H9 (cell line): ENCODE measurements around the gene LMX1A. TPM values are rescaled to one million over a fixed set of nuclear protein-coding genes. Genes with fewer than 3 reads are reported as not detected.

Experiments
- DNase-seq: peaks from one replicate; pipeline ENCODE4 v3.0.0-alpha.2; 2017
- H2AFZ ChIP-seq: one replicate; pipeline ENCODE4 v1.6.1; 2013; ENCODE audit warnings: mild to moderate bottlenecking, low read length, control low read depth, moderate library complexity
- H2AK5ac ChIP-seq: 2 replicates; pipeline ENCODE4 v1.6.1; 2013; ENCODE audit warnings: low read length, control low read depth, mixed read lengths; ENCODE audit not compliant: insufficient read length
- H2BK120ac ChIP-seq: one replicate; pipeline ENCODE4 v1.6.1; 2013; ENCODE audit warnings: low read depth, mild to moderate bottlenecking, low read length, control low read depth, inconsistent platforms; ENCODE audit not compliant: poor library complexity, severe bottlenecking
- H2BK12ac ChIP-seq: 2 replicates; pipeline ENCODE4 v1.6.1; 2013; ENCODE audit warnings: low read length, control low read depth, mixed read lengths, low read depth; ENCODE audit not compliant: insufficient read length
- H2BK15ac ChIP-seq: 2 replicates; pipeline ENCODE4 v1.6.1; 2013; ENCODE audit warnings: low read depth, low read length, control low read depth
- H2BK20ac ChIP-seq: one replicate; pipeline ENCODE4 v1.6.1; 2013; ENCODE audit warnings: low read depth, mild to moderate bottlenecking, low read length, control low read depth, inconsistent platforms; ENCODE audit not compliant: poor library complexity, severe bottlenecking
- H2BK5ac ChIP-seq: 2 replicates; pipeline ENCODE4 v1.6.1; 2013; ENCODE audit warnings: low read length, control low read depth, mixed read lengths; ENCODE audit not compliant: insufficient read length
- H3K14ac ChIP-seq: 2 replicates; pipeline ENCODE4 v1.6.1; 2013; ENCODE audit warnings: low read length, control low read depth; ENCODE audit not compliant: insufficient read depth
- H3K18ac ChIP-seq: 2 replicates; pipeline ENCODE4 v1.6.1; 2013; ENCODE audit warnings: low read depth, mild to moderate bottlenecking, mixed read lengths, low read length, control low read depth; ENCODE audit not compliant: insufficient read length
- H3K23ac ChIP-seq: 2 replicates; pipeline ENCODE4 v1.6.1; 2013; ENCODE audit warnings: low read length, control low read depth, mixed read lengths, low read depth; ENCODE audit not compliant: insufficient read length
- H3K23me2 ChIP-seq: 2 replicates; pipeline ENCODE4 v1.6.1; 2013; ENCODE audit warnings: low read depth, mild to moderate bottlenecking, mixed read lengths, low read length, control low read depth; ENCODE audit not compliant: insufficient read length, poor library complexity, severe bottlenecking
- H3K27ac ChIP-seq: 2 replicates; pipeline ENCODE4 v1.5.1; 2013; ENCODE audit warnings: low read length, control low read depth, mixed read lengths, low read depth; ENCODE audit not compliant: insufficient read length
- H3K27me3 ChIP-seq: 2 replicates; pipeline ENCODE4 v1.6.1; 2013; ENCODE audit warnings: low read length, control low read depth, inconsistent platforms; ENCODE audit not compliant: insufficient read depth
- H3K4ac ChIP-seq: 2 replicates; pipeline ENCODE4 v1.6.1; 2013; ENCODE audit warnings: low read depth, mild to moderate bottlenecking, control low read depth, inconsistent platforms, low read length, moderate library complexity
- H3K4me1 ChIP-seq: 2 replicates; pipeline ENCODE4 v1.6.1; 2013; ENCODE audit warnings: low read length, control low read depth, inconsistent platforms; ENCODE audit not compliant: insufficient read depth
- H3K4me2 ChIP-seq: 2 replicates; pipeline ENCODE4 v1.6.1; 2013; ENCODE audit warnings: low read length, control low read depth, mixed read lengths; ENCODE audit not compliant: insufficient read length, insufficient read depth
- H3K56ac ChIP-seq: 2 replicates; pipeline ENCODE4 v1.6.1; 2013; ENCODE audit warnings: low read depth, mild to moderate bottlenecking, mixed read lengths, low read length, control low read depth; ENCODE audit not compliant: insufficient read length
- H3K79me1 ChIP-seq: 2 replicates; pipeline ENCODE4 v1.6.1; 2013; ENCODE audit warnings: low read depth, mild to moderate bottlenecking, moderate library complexity, low read length, control low read depth, inconsistent platforms; ENCODE audit not compliant: insufficient read depth, poor library complexity, severe bottlenecking
- H3K79me2 ChIP-seq: 2 replicates; pipeline ENCODE4 v1.6.1; 2013; ENCODE audit warnings: low read length, control low read depth, inconsistent platforms; ENCODE audit not compliant: insufficient read depth
- H3K9ac ChIP-seq: 2 replicates; pipeline ENCODE4 v1.6.1; 2013; ENCODE audit warnings: low read length, control low read depth, mixed read lengths; ENCODE audit not compliant: insufficient read length; ENCODE audit errors: extremely low read depth
- H3K9me3 ChIP-seq: one replicate; pipeline ENCODE4 v1.6.1; 2013; ENCODE audit warnings: low read depth, low read length, inconsistent platforms; ENCODE audit not compliant: control insufficient read depth
- H3T11ph ChIP-seq: one replicate; pipeline ENCODE4 v1.6.1; 2013; ENCODE audit warnings: mild to moderate bottlenecking, low read length, control low read depth, inconsistent platforms
- H4K20me1 ChIP-seq: one replicate; pipeline ENCODE4 v1.6.1; 2013; ENCODE audit not compliant: control insufficient read depth, insufficient read length, insufficient read depth
- H4K5ac ChIP-seq: 2 replicates; pipeline ENCODE4 v1.6.1; 2013; ENCODE audit warnings: low read depth, mild to moderate bottlenecking, mixed read lengths, low read length, control low read depth; ENCODE audit not compliant: insufficient read length
- H4K8ac ChIP-seq: replicated peaks from 2 replicates; pipeline ENCODE4 v1.6.1; 2013; ENCODE audit warnings: low read length, control low read depth, mixed read lengths, low read depth; ENCODE audit not compliant: insufficient read length
- H4K91ac ChIP-seq: 2 replicates; pipeline ENCODE4 v1.6.1; 2013; ENCODE audit warnings: low read depth, mild to moderate bottlenecking, moderate library complexity, mixed read lengths, low read length, control low read depth; ENCODE audit not compliant: insufficient read length
- H3K27ac Mint-ChIP-seq, 3 experiments: 2 replicates in 2 of 3; 3 replicates in 1 of 3; pipeline ENCODE4 v1.8.0; 2020 to 2021; ENCODE audit warnings: mixed read lengths in 3 of 3, mild to moderate bottlenecking in 1 of 3, moderate library complexity in 1 of 3
- H3K27me3 Mint-ChIP-seq: 2 replicates; pipeline ENCODE4 v1.8.0; 2021; ENCODE audit warnings: low read depth, mild to moderate bottlenecking, moderate library complexity, mixed read lengths
- H3K36me3 Mint-ChIP-seq, 3 experiments: 2 replicates in 2 of 3; 3 replicates in 1 of 3; pipeline ENCODE4 v1.8.0; 2020 to 2021; ENCODE audit warnings: low read depth in 3 of 3, mixed read lengths in 3 of 3; ENCODE audit not compliant: insufficient read depth in 1 of 3
- H3K4me1 Mint-ChIP-seq, 2 experiments: 2 replicates each; pipeline ENCODE4 v1.8.0; 2020; ENCODE audit warnings: mixed read lengths in 2 of 2
- H3K4me3 Mint-ChIP-seq, 2 experiments: 2 replicates in 1 of 2; 3 replicates in 1 of 2; pipeline ENCODE4 v1.8.0; 2020 to 2021; ENCODE audit warnings: mild to moderate bottlenecking in 2 of 2, mixed read lengths in 2 of 2, moderate library complexity in 1 of 2
- H3K9me3 Mint-ChIP-seq, 2 experiments: 2 replicates in 1 of 2; 3 replicates in 1 of 2; pipeline ENCODE4 v1.8.0; 2020; ENCODE audit warnings: mild to moderate bottlenecking in 2 of 2, mixed read lengths in 2 of 2, moderate library complexity in 1 of 2
- WGBS: extraction: QIAGEN DNeasy Blood & Tissue Kit; methylation state at CpG from one replicate; pipeline ENCODE4 v1.1.7; 2013; ENCODE audit warnings: missing lambda C conversion rate, low lambda C conversion rate, mixed read lengths; ENCODE audit not compliant: insufficient read length; ENCODE audit errors: extremely low coverage; 5-methylcytosine and 5-hydroxymethylcytosine counted together
- total RNA-seq: library from RNA; stranded (reverse); gene quantifications from 2 replicates; pipeline ENCODE4 v1.2.1, GENCODE V29; 2021
- TF ChIP-seq, protein P1 (sequence below): fragments of 200-600 bp; sonication (generic); conservative IDR thresholded peaks from 3 replicates; pipeline ENCODE4 v1.8.0; 2021; ENCODE audit warnings: antibody characterized with exemption, mild to moderate bottlenecking

The LMX1A gene
- total RNA-seq, 1 experiment from 2014 or later: not detected

DNA sequence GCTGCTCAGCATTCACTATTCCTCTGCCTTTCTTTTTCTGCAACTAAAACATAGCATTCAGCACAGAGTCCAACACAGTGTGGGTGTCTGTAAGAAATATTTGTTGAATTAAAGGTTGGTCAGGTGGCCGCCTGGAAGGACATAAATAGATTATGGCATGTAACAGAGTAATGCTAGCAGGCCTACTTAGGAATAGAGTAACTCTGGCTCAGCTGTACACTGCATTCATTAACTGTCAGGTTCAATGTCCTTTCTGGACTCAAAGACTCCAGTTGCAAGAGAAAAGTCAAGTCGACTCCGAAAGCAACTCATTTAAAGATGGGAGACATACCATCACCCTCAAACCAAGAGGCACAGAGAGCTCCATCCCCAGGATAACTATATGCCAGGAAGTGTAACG is 116.0 kb downstream of the LMX1A start:
- no peak overlapping the region for H4K91ac ChIP-seq
- no peak overlapping the region for H2AFZ ChIP-seq
- WGBS: no CpG with 5 or more reads among the region's 4 CpGs
- H2BK12ac ChIP-seq: no peak overlapping the region
- no peaks in the 10 kb centered on the region for H3K79me2 ChIP-seq
- no peak overlapping the region for H2BK5ac ChIP-seq
- no peak overlapping the region for H3K4ac ChIP-seq
- H3K27me3 Mint-ChIP-seq: peaks cover 86% of the 10 kb centered on the region
- H3K14ac ChIP-seq: no peak overlapping the region
- no peak overlapping the region for H2BK20ac ChIP-seq
- no peak overlapping the region for H3K23ac ChIP-seq
- H2AK5ac ChIP-seq: no peak overlapping the region
- H3K36me3 Mint-ChIP-seq: no peaks in the 10 kb centered on the region
- TF ChIP-seq, protein P1, sequence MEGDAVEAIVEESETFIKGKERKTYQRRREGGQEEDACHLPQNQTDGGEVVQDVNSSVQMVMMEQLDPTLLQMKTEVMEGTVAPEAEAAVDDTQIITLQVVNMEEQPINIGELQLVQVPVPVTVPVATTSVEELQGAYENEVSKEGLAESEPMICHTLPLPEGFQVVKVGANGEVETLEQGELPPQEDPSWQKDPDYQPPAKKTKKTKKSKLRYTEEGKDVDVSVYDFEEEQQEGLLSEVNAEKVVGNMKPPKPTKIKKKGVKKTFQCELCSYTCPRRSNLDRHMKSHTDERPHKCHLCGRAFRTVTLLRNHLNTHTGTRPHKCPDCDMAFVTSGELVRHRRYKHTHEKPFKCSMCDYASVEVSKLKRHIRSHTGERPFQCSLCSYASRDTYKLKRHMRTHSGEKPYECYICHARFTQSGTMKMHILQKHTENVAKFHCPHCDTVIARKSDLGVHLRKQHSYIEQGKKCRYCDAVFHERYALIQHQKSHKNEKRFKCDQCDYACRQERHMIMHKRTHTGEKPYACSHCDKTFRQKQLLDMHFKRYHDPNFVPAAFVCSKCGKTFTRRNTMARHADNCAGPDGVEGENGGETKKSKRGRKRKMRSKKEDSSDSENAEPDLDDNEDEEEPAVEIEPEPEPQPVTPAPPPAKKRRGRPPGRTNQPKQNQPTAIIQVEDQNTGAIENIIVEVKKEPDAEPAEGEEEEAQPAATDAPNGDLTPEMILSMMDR: no peak
- H4K8ac ChIP-seq: no peak overlapping the region
- H3K4me3 Mint-ChIP-seq: no peak overlapping the region
- no peaks in the 10 kb centered on the region for H3K9me3 Mint-ChIP-seq
- H3K4me1 Mint-ChIP-seq: peaks cover 6 to 7% of the 10 kb centered on the region in 2 experiments
- no peak overlapping the region for H3K18ac ChIP-seq
- H4K5ac ChIP-seq: no peak overlapping the region
- no peaks in the 10 kb centered on the region for H3K4me1 ChIP-seq
- H3K27me3 ChIP-seq: peaks cover 12% of the 10 kb centered on the region; the same call in 1 of the 2 replicates
- H3K23me2 ChIP-seq: no peaks in the 10 kb centered on the region
- no peaks in the 10 kb centered on the region for H3K79me1 ChIP-seq
- no peak overlapping the region for H3K27ac Mint-ChIP-seq
- no peak overlapping the region for H3T11ph ChIP-seq
- H3K4me2 ChIP-seq: no peak overlapping the region
- no peak overlapping the region for H3K27ac ChIP-seq
- no peak overlapping the region for H3K56ac ChIP-seq
- no peak overlapping the region for H2BK120ac ChIP-seq
- H4K20me1 ChIP-seq: no peaks in the 10 kb centered on the region
- DNase-seq: no peak
- no peak overlapping the region for H3K9ac ChIP-seq
- H2BK15ac ChIP-seq: no peak overlapping the region
- H3K9me3 ChIP-seq: no peaks in the 10 kb centered on the region
